ENCODE results near the gene MMP26.

Gene MMP26

GRCh38 chr11:4695442-4695841 lies 9.1 kb upstream of the MMP26 start:
- DNase-seq: no peak
- TF ChIP-seq GATA1 (IDR thresholded peaks at IDR 0.05; ENCODE audit: low read depth, low read length) (no peak), POLR2A (IDR thresholded peaks at IDR 0.05; ENCODE audit: low read length) (no peak)

- TF ChIP-seq GATA1 (IDR thresholded peaks at IDR 0.05; ENCODE audit: low read depth, low read length) (no peak), POLR2A (IDR thresholded peaks at IDR 0.05; ENCODE audit: low read length) (no peak)
- DNase-seq: peak in 1 of 2 experiments; percentile 16
Measured at GRCh38 chr11:4697585-4697984, 7.0 kb upstream of the MMP26 start, which contains the start of gene OR51E2. Gene OR51E2 (minus strand): TSS chr11:4697853. CDS start chr11:4682711, 15,142 bp downstream.

GRCh38 chr11:4699697-4700435 lies 4.7 kb upstream of the MMP26 start:
- no peak for TF ChIP-seq POLR2A (IDR thresholded peaks at IDR 0.05; ENCODE audit: low read length)
- no peak for TF ChIP-seq GATA1 (IDR thresholded peaks at IDR 0.05; ENCODE audit: low read depth, low read length)
- no peak for DNase-seq

- TF ChIP-seq POLR2A (IDR thresholded peaks at IDR 0.05; ENCODE audit: low read length): no peak
- TF ChIP-seq GATA1 (IDR thresholded peaks at IDR 0.05; ENCODE audit: low read depth, low read length): no peak
- no peak for DNase-seq
Measured at GRCh38 chr11:4700436-4700820, 4.2 kb upstream of the MMP26 start.

GRCh38 chr11:4704790-4705334 lies 278 bp downstream of the MMP26 start:
- DNase-seq: no peak
- TF ChIP-seq GATA1 (IDR thresholded peaks at IDR 0.05; ENCODE audit: low read depth, low read length) (no peak), POLR2A (IDR thresholded peaks at IDR 0.05; ENCODE audit: low read length) (no peak)

- DNase-seq: no peak
- TF ChIP-seq POLR2A (IDR thresholded peaks at IDR 0.05; ENCODE audit: low read length): no peak
- no peak for TF ChIP-seq GATA1 (IDR thresholded peaks at IDR 0.05; ENCODE audit: low read depth, low read length)
Measured at GRCh38 chr11:4713241-4713640, 8.7 kb downstream of the MMP26 start.

GRCh38 chr11:4714300-4714699 lies 9.7 kb downstream of the MMP26 start:
- TF ChIP-seq POLR2A (IDR thresholded peaks at IDR 0.05; ENCODE audit: low read length) (no peak), GATA1 (IDR thresholded peaks at IDR 0.05; ENCODE audit: low read depth, low read length) (no peak)
- DNase-seq: no peak

GRCh38 chr11:4722616-4723534 lies 18.3 kb downstream of the MMP26 start:
- DNase-seq: peak in 1 of 2 experiments; percentile 3

- no peak for DNase-seq
- TF ChIP-seq POLR2A (IDR thresholded peaks at IDR 0.05; ENCODE audit: low read length) (no peak), GATA1 (IDR thresholded peaks at IDR 0.05; ENCODE audit: low read depth, low read length) (no peak)
Measured at GRCh38 chr11:4727171-4727570, 22.6 kb downstream of the MMP26 start.

GRCh38 chr11:4740735-4741134 lies 36.2 kb downstream of the MMP26 start:
- no peak for TF ChIP-seq GATA1 (IDR thresholded peaks at IDR 0.05; ENCODE audit: low read depth, low read length)
- no peak for TF ChIP-seq POLR2A (IDR thresholded peaks at IDR 0.05; ENCODE audit: low read length)
- DNase-seq: no peak

GRCh38 chr11:4748438-4748837 lies 43.9 kb downstream of the MMP26 start:
- TF ChIP-seq GATA1 (IDR thresholded peaks at IDR 0.05; ENCODE audit: low read depth, low read length): no peak
- no peak for TF ChIP-seq POLR2A (IDR thresholded peaks at IDR 0.05; ENCODE audit: low read length)
- no peak for DNase-seq

- DNase-seq: no peak
- no peak for TF ChIP-seq GATA1 (IDR thresholded peaks at IDR 0.05; ENCODE audit: low read depth, low read length)
- no peak for TF ChIP-seq POLR2A (IDR thresholded peaks at IDR 0.05; ENCODE audit: low read length)
Measured at GRCh38 chr11:4751201-4751600, 46.6 kb downstream of the MMP26 start.

Measured in erythroblast (primary cell).